HG02884 (cell line): ENCODE measurements around the gene JMJD8.

Source experiments
- ATAC-seq: cut with Tn5 transposase; IDR thresholded peaks from one replicate; pipeline ENCODE4 v1.9.1; 2021; ENCODE audit warnings: mild to moderate bottlenecking, moderate library complexity; ENCODE audit not compliant: unreplicated experiment

Gene JMJD8

DNA sequence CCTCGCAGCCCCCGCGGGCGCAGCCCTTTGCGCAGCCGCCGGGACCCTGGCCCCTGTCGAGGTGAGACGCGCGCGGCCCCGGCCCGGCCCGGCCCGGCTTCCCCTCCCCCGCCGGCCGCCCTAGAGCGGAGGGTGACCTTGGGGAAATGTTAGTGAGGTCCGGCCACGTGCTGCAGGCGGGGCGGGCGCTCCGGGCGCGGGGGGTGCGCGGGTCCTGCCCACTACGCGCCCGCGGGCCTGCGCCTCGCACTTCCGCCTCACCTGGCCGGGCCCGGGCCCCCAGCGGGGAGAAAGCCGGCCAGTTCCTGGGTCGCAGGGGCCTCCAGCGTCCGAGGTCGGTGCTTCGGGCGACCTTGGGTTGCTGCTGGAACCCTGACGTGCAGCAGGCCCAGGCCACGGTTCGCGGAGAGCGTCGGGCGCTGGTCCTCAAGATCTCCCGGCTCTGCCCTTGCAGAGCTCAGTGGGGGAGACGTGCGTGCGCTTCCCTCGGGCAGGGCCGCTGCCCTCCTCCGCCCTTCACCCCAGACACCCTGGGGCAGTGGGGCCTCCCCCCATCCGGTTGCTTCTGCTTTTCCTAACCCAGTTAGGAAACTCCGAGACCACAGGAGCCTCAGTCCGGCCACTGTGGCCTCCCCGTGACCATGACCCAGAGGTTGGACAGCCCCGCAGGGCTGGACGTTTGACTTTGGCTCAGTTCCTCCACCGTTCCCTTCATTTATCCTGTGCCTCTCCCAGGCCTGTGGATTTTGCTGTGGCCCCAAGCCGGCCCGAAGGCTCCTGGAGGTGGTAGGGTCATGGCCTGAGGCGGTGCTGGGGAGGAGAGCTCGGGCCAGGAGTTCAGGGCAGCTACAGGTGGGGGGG is 41.7 kb downstream of the JMJD8 start:
- ATAC-seq, result peak; percentile 39

DNA sequence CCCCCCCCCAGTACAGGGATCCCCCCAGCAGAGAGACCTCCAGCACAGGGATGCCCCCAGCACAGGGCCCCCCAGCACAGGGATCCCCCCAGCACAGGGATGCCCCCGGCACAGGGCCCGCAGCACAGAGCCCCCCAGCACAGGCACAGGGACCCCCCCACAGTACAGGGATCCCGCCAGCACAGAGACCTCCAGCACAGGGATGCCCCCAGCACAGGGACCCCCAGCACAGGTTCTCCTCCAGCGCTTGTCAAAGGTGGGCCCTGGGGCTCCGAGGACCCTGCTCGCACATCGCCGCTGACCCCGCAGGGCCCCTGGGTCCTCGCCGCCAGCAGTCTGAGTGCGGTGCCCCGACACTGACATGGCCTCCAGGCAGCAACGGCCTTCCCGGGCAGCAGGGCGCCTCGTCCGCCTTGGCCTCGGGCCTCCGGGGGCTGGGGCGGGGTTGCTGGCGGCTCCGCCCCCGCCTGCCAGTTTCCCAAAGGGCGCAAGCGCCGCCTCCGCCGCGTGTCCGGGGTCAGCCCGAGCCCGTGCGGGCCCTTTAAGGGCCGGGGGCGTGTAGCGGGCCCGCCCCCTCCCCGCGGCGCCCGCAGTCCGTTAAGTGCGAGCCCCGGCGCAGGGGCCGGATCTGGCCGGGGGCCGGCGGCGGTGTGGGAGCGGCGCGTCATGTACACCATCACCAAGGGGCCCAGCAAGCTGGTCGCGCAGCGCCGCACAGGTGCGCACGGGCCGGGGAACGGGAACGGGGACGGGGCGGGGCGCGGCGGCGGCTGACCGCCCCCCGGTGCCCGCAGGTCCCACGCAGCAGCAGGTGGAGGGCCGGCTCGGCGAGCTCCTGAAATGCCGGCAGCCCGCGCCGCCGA is 42.6 kb downstream of the JMJD8 start, which contains the start of gene MCRIP2:
Gene MCRIP2 (plus strand): TSS at position 503 of the 863 bp plus-strand sequence. CDS start 164 bp downstream, at position 667.
- ATAC-seq, result peak; percentile 48

DNA sequence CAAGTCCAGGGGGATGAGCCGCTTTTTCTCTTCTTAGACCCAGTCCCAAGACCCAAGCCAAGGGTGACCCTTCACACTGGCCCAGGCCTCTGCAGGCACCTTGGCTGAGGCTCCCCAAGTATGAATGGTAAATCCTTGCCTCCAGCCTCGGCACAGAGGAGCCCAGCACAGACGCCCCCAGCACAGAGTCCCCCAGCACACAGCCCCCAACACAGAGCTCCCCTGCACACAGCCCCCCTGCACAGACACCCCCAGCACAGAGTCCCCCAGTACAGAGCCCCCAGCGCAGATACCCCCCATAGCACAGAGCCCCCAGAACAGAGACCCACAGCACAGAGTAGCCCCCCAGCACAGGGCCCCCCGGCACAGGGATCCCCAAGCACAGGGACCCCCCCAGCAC is 43.5 kb downstream of the JMJD8 start:
- ATAC-seq, result no peak

DNA sequence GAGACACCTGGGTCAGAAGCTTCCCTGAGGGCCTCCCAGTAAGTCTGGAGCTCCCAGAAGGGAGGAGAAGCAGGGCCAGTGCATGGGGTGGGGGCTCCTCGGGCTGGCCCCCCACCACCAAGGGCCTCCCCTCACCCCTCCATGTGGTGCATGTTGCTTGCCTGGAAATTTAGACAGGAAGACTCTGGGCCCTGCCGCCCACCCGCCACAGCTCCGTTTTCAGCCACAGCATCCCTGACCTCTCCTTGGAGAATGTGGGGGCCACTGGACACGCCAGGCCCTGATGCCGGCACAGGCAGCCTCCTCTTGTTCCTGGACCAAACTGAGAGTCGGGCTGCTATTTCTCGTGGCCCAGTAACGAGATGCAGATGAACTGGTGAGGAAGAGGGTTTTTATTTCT is 45.3 kb downstream of the JMJD8 start:
- ATAC-seq, result no peak

DNA sequence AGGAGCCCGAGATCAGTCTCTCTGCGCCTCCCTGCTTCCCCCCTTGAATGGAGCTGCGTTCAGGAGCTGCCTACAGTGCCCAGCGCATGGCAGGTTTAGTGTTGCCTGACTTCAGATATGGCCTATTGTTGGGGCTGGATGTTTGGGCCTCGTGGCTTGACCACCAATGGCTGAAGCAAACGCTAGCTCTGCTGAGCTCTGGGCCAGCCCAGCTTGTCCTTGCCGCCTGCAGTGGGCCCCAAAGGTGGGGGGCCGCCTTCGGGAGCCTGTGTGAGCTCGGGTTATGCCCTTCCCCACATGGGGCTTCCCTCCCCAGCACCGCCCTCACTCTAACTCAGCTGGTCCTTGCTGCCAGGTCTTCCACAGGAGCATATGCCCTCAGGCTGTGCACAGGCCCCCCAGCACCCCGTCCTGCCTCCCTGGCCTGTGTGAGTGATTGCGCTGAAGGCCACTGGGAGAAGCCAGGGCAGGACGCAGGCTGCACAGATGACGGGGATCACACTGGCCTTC is 46.0 kb downstream of the JMJD8 start:
- no peak for ATAC-seq

DNA sequence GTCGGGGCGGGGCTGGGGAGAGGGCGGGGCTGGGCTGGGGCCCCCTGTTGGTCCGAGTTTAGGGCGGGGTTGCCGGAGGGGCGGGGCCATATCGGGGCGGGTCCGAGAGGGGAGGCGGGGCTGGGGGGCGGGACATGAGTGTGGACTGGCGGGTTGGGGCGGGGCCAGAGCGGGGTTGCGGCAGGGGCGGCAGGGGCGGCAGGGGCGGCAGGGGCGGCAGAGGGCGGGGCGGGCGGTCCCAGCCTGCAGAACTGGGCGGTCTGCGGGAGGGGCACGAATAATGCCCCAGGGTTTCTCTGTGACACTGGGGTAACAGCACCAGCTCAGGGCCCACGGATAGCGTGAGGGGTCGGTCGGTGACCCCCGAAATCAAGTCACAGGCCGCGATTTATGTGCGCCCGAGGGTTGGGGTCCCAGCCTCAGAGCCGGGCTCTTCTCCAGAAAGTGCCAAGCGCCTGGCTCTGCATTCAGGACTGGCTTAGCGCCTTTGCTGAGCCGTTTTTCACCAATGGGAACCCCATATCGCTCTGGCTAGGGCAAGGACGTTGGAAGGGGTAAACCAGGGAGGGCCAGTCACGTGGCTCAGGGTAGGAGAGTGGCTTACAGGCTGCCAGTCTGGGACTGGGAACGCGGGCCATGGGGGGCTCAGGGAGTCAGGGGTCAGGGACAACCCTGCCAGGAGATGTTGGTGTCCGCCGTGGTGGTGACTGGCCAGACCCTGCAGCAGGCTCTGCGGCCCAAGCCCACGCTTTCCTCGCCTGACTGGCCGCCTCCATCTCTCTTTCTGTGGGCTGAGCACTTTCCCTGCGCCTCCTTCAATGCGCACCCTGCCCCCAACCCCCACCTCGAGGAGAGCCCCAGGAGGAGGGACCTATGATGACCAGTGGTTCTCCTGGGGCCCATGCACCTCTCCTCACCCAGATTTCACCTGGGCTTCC is 46.8 kb downstream of the JMJD8 start:
- no peak for ATAC-seq

DNA sequence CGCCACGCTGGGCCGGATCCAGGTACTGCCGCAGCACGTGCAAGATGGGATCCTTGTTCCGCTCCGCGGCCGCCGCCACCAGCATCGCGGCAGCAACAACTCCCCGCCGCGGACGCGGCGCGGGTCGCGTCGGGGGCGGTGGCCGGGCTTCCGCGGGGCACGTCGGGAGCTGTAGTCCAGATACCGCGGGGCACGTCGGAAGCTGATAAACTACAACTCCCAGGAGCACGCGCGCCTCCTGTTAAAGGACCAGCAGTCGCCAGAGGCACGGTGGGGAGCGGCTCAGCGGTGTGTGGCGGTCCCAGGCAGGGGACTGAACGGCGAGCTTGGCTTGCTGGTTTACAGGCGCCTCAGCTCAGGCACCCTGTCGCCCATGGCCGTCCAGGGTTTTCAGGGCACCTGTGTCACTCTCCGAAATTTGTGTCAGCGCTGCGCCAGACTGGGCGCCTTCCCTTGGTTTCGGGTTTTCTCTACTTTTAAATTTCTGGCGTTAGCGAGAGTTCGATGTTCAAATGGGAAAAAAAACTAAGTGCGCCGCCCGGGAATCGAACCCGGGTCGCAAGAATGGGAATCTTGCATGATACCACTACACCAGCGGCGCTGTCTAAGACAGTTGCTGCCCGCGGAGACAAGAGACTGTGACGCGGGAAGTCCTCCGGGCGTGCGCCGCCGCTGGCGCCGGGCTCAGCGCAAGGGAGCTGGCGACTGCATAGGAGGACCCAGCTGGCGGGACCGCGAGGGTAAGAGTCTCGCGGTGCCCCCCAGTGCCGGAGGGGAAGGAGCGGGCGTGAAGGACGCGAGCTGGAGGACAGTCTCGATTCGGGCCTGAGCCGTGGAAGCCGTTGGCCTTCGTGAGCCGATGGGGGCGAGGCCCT is 47.7 kb downstream of the JMJD8 start, which contains the start of gene METTL26:
Gene METTL26 (minus strand): TSS at position 100 of the 875 bp plus-strand sequence. CDS start 15 bp downstream, at position 85.
- peak; percentile 56 for ATAC-seq

DNA sequence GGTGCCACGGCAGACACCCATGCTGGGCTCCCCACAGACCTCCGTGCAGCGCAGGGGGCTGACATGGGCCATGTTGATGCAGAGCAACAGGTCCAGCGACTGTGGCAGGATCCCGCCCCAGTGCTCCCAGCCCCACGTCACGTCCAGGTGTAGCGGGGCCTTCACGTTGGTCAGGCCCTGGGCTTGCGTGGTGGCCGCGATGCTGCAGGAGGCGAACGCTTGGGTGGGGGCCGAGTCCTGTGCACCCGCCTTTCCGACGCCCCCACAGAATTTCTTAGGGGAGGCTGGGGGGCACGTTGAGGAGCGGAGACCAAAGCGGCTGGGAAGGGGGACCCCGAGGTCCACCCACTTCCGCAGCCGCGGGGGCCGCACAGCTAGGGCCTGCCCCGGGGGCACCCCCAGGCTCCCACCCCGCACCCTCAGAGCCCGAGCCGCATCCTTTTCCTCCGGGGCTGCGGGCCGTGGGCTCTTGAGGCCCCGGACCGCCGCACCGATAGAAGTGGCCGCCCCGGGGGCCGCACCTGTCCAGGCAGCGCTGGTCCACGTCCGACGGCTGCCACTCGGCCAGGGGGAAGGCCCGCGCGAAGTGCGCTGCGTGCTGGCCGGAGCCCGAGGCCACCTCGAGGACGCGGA is 48.4 kb downstream of the JMJD8 start:
- peak; percentile 3 for ATAC-seq

DNA sequence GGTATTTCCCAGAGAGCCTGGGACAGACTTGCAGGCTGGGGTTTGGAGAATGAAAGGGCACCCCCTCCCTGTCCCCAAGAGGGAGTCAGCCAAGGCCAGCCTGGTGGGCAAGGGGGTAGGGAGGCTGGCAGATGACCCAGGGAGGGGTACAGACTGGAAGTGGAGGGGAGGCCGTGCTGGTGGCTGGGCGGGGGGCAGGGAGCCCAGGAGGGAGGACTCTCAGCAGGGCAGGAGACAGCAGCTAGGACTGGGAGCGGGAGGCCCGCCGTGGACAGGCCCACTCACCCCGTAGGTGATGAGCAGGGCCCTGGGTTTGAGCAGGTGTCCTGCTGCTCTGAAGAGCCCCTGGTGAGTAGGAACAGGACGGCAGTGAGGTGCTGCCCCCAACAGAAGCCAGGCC is 49.1 kb downstream of the JMJD8 start:
- no peak for ATAC-seq

DNA sequence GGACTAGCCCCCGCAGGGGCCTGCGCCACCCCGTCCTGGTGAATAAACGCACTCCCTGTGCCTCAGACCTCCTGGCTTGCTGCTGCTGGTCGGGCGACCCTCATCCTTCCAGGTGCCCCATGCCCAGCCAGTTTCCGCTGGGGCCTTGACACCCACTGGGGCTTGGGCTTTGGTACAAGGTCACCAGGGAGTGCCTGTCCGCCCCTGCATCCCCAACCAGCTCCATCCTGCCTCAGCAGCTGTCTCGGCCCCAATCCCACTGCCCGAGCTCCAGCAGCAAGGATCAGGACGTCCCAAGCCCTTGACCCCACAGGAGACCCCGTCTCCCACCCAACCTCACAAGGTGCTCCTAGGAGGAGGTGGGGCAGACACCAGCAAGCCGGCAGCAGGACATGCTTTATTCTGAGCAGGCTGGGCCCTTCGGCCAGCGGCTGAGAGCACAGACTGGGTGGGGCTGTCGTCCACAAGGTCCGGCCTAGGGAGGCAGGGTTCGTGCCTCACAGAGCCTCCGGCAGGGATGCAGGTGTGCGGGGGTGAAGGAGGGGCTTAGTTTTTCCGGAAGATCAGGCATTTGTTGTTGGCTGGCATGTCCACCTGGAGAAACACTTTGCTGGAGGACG is 50.0 kb downstream of the JMJD8 start:
- ATAC-seq, result no peak

DNA sequence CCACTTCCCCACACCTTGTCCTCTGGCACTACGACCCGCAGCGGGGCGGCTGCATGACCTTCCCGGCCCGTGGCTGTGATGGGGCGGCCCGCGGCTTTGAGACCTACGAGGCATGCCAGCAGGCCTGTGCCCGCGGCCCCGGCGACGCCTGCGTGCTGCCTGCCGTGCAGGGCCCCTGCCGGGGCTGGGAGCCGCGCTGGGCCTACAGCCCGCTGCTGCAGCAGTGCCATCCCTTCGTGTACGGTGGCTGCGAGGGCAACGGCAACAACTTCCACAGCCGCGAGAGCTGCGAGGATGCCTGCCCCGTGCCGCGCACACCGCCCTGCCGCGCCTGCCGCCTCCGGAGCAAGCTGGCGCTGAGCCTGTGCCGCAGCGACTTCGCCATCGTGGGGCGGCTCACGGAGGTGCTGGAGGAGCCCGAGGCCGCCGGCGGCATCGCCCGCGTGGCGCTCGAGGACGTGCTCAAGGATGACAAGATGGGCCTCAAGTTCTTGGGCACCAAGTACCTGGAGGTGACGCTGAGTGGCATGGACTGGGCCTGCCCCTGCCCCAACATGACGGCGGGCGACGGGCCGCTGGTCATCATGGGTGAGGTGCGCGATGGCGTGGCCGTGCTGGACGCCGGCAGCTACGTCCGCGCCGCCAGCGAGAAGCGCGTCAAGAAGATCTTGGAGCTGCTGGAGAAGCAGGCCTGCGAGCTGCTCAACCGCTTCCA is 50.6 kb downstream of the JMJD8 start:
- ATAC-seq, result no peak

DNA sequence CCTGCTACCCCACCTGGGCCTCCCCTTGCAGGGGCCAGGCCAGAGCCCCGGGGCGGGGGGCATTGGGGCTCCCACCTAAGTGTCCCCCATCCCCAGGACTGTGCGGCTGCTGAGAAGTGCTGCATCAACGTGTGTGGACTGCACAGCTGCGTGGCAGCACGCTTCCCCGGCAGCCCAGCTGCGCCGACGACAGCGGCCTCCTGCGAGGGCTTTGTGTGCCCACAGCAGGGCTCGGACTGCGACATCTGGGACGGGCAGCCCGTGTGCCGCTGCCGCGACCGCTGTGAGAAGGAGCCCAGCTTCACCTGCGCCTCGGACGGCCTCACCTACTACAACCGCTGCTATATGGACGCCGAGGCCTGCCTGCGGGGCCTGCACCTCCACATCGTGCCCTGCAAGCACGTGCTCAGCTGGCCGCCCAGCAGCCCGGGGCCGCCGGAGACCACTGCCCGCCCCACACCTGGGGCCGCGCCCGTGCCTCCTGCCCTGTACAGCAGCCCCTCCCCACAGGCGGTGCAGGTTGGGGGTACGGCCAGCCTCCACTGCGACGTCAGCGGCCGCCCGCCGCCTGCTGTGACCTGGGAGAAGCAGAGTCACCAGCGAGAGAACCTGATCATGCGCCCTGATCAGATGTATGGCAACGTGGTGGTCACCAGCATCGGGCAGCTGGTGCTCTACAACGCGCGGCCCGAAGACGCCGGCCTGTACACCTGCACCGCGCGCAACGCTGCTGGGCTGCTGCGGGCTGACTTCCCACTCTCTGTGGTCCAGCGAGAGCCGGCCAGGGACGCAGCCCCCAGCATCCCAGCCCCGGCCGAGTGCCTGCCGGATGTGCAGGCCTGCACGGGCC is 51.4 kb downstream of the JMJD8 start:
- ATAC-seq, result no peak

DNA sequence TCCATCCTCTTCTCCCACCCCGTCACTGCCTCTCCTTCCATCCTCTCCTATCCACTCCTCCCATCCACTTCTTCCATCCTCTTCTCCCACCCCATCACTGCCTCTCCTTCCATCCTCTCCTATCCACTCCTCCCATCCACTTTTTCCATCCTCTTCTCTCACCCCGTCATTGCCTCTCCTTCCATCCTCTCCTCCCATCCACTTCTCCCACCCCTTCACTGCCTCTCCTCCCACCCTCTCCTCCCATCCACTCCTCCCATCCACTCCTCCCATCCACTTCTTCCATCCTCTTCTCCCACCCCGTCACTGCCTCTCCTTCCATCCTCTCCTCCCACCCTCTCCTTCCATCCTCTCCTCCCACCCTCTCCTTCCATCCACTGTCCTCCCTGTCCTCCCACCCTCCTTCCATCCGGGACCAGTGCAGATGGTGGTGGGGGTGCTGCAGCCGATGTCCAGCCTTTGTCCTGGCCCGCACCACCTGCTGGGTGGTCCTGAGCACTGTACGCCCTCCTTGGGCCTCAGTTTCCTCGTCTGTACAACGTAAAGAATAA is 52.3 kb downstream of the JMJD8 start:
- no peak for ATAC-seq
